ENCODE results near the gene CCDC190.

- TF ChIP-seq CTCF (IDR thresholded peaks at IDR 0.05) (no peak), POLR2A (IDR thresholded peaks at IDR 0.05) (no peak), POLR2AphosphoS5 (IDR thresholded peaks at IDR 0.05) (no peak)
Measured at GRCh38 chr1:162886705-162887104, 25.7 kb upstream of the CCDC190 start.

Measured in breast epithelium (tissue), 3 donors.